ENCODE data around the gene TCF12.

The TCF12 gene

GRCh38 chr15:57227166-57227565, 308.7 kb downstream of the TCF12 start:
- DNase-seq (ENCODE audit: low spot score in 2 of 2) = no peak
- Histone ChIP-seq H3K4me3 (no peak overlapping the region), H3K9me3 (no peaks in the 10 kb centered on the region), H3K27me3 (ENCODE audit: low read depth) (no peaks in the 10 kb centered on the region), H3K4me1 (peaks cover 29% of the 10 kb centered on the region), H3K36me3 (replicated peaks) (no peaks in the 10 kb centered on the region)
- in situ Hi-C loops (cut with MboI; ENCODE audit: low sequenced_read_pairs) = no loop called here

DNA sequence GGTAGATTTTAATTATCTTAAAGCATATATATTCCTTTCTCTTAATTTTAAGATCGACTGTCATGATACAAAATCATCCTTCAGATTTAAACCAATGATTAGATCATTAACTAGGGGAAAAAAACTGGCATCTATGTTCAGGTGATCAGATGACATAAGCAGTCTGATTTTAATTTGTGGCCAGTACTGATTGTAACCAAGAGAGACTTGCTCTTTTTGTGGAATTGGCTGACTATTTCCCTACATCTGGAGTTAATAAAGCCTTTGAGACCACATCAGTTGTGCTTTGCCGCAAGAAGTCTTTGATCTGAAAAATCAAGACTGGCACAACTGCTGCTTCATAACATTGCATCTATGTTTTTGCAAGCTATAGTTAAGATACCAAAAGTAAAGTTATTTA, 309.5 kb downstream of the TCF12 start:
- Histone ChIP-seq H3K4me3 (no peak overlapping the region), H3K9me3 (no peaks in the 10 kb centered on the region), H3K36me3 (replicated peaks) (peaks cover 3% of the 10 kb centered on the region; the same call in 1 of the 2 replicates), H3K4me1 (peaks cover 25% of the 10 kb centered on the region), H3K27me3 (ENCODE audit: low read depth) (no peaks in the 10 kb centered on the region)
- in situ Hi-C loops (cut with MboI; ENCODE audit: low sequenced_read_pairs) = no loop called here
- no peak for DNase-seq (ENCODE audit: low spot score in 2 of 2)

GRCh38 chr15:57228395-57228794, 310.0 kb downstream of the TCF12 start:
- no peak overlapping the region for H3K4me3 ChIP-seq
- no peaks in the 10 kb centered on the region for H3K9me3 ChIP-seq
- H3K27me3 ChIP-seq (ENCODE audit: low read depth) = no peaks in the 10 kb centered on the region
- in situ Hi-C loops (cut with MboI; ENCODE audit: low sequenced_read_pairs) = no loop called here
- H3K36me3 ChIP-seq (replicated peaks) = peaks cover 3% of the 10 kb centered on the region; the same call in 1 of the 2 replicates
- peaks cover 20% of the 10 kb centered on the region for H3K4me1 ChIP-seq
- DNase-seq (ENCODE audit: low spot score in 2 of 2) = no peak

DNA sequence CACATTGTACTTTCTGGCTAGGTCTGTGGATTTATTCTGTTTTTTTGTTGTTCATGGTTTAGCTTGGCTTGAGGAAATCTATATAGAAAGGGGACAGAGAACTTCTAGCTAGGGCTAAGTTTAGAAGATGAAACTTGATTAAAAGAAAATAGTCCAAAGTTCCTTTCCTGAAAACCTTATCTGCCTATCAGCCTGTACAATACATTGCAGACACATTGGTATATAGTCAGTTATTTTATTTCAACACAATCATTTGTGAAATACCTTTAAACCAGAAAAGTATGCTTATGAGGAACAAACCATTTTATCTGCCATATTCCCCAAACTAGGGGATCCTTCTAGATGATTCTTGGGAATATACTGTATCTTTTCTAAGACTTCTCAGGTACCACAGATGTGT, 310.6 kb downstream of the TCF12 start:
- H3K27me3 ChIP-seq (ENCODE audit: low read depth) = no peaks in the 10 kb centered on the region
- in situ Hi-C loops (cut with MboI; ENCODE audit: low sequenced_read_pairs) = no loop called here
- H3K4me3 ChIP-seq = no peak overlapping the region
- H3K9me3 ChIP-seq = no peaks in the 10 kb centered on the region
- H3K4me1 ChIP-seq = peaks cover 20% of the 10 kb centered on the region
- DNase-seq (ENCODE audit: low spot score in 2 of 2) = no peak
- peaks cover 8% of the 10 kb centered on the region for H3K36me3 ChIP-seq (replicated peaks)

- no peak for DNase-seq (ENCODE audit: low spot score in 2 of 2)
- H3K27me3 ChIP-seq (ENCODE audit: low read depth) = no peaks in the 10 kb centered on the region
- H3K9me3 ChIP-seq = no peaks in the 10 kb centered on the region
- no peak overlapping the region for H3K4me3 ChIP-seq
- in situ Hi-C loops (cut with MboI; ENCODE audit: low sequenced_read_pairs) = no loop called here
- peaks cover 31% of the 10 kb centered on the region for H3K4me1 ChIP-seq
- peaks cover 13% of the 10 kb centered on the region for H3K36me3 ChIP-seq (replicated peaks)
Measured at GRCh38 chr15:57231559-57231958, 313.1 kb downstream of the TCF12 start.

GRCh38 chr15:57234156-57234555, 315.7 kb downstream of the TCF12 start:
- no peak for DNase-seq (ENCODE audit: low spot score in 2 of 2)
- peaks cover 13% of the 10 kb centered on the region for H3K36me3 ChIP-seq (replicated peaks)
- peaks cover 42% of the 10 kb centered on the region for H3K4me1 ChIP-seq
- in situ Hi-C loops (cut with MboI; ENCODE audit: low sequenced_read_pairs) = no loop called here
- no peaks in the 10 kb centered on the region for H3K27me3 ChIP-seq (ENCODE audit: low read depth)
- H3K4me3 ChIP-seq = no peak overlapping the region
- no peaks in the 10 kb centered on the region for H3K9me3 ChIP-seq

DNA sequence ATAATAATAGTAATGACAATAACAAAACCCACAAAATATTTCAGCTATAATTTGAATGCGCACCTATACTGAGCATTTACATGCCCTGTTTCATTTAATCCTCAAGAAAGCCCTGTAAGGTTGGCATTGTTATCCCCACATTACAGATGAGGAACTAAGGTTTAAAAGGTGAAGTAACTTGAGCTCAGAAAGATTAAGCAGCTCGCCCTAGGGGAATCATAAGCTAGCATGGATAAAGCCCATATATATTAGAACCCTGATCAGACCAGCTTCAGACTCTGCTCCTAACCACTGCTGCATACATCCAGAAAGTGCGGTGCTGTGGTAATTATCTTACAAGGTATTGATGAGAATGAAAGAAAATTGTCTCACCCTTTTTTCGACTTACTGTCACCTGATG, 316.7 kb downstream of the TCF12 start:
- peak in 1 of 2 experiments; percentile 47 for DNase-seq (ENCODE audit: low spot score in 2 of 2)
- peaks cover 13% of the 10 kb centered on the region for H3K36me3 ChIP-seq (replicated peaks)
- peaks cover 42% of the 10 kb centered on the region for H3K4me1 ChIP-seq
- H3K9me3 ChIP-seq = no peaks in the 10 kb centered on the region
- no peaks in the 10 kb centered on the region for H3K27me3 ChIP-seq (ENCODE audit: low read depth)
- in situ Hi-C loops (cut with MboI; ENCODE audit: low sequenced_read_pairs) = no loop called here
- no peak overlapping the region for H3K4me3 ChIP-seq

DNA sequence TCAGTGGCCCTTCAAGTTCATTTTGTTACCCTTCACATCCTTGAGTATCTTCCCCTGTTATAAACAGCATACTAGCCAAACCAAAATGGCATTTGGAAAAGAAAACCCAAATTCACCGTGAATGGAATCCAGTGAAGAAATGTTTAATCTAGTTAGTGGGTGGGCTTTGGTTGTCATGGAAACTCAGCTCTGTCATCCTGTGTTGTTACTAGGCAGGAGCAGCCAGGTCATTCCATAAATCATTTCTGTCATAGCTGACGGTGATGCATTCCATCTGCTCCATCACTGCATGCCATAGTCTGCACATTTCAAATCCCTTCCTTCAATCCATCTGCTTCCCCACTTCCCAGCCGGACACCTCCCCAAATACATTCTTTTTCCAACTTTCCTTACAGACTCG, 317.4 kb downstream of the TCF12 start:
- Histone ChIP-seq H3K36me3 (replicated peaks) (peaks cover 13% of the 10 kb centered on the region), H3K4me3 (no peak overlapping the region), H3K9me3 (no peaks in the 10 kb centered on the region), H3K4me1 (peaks cover 43% of the 10 kb centered on the region), H3K27me3 (ENCODE audit: low read depth) (no peaks in the 10 kb centered on the region)
- in situ Hi-C loops (cut with MboI; ENCODE audit: low sequenced_read_pairs) = no loop called here
- peak; percentile 84 to 92 for DNase-seq (ENCODE audit: low spot score in 2 of 2)

- peak; percentile 27 to 97 for DNase-seq (ENCODE audit: low spot score in 2 of 2)
- no peak overlapping the region for H3K4me3 ChIP-seq
- H3K36me3 ChIP-seq (replicated peaks) = peaks cover 13% of the 10 kb centered on the region
- H3K4me1 ChIP-seq = peaks cover 43% of the 10 kb centered on the region
- no peaks in the 10 kb centered on the region for H3K9me3 ChIP-seq
- in situ Hi-C loops (cut with MboI; ENCODE audit: low sequenced_read_pairs) = no loop called here
- no peaks in the 10 kb centered on the region for H3K27me3 ChIP-seq (ENCODE audit: low read depth)
Measured at GRCh38 chr15:57236561-57237300, 318.3 kb downstream of the TCF12 start.

GRCh38 chr15:57237301-57237642, 318.8 kb downstream of the TCF12 start:
- in situ Hi-C loops (cut with MboI; ENCODE audit: low sequenced_read_pairs) = no loop called here
- H3K27me3 ChIP-seq (ENCODE audit: low read depth) = no peaks in the 10 kb centered on the region
- no peak overlapping the region for H3K4me3 ChIP-seq
- peaks cover 13% of the 10 kb centered on the region for H3K36me3 ChIP-seq (replicated peaks)
- H3K9me3 ChIP-seq = no peaks in the 10 kb centered on the region
- peaks cover 45% of the 10 kb centered on the region for H3K4me1 ChIP-seq
- DNase-seq (ENCODE audit: low spot score in 2 of 2) = peak; percentile 82 to 99

GRCh38 chr15:57237676-57238075, 319.2 kb downstream of the TCF12 start:
- Histone ChIP-seq H3K9me3 (no peaks in the 10 kb centered on the region), H3K4me1 (peaks cover 45% of the 10 kb centered on the region), H3K4me3 (no peak overlapping the region), H3K36me3 (replicated peaks) (peaks cover 10% of the 10 kb centered on the region; the same call in 1 of the 2 replicates), H3K27me3 (ENCODE audit: low read depth) (no peaks in the 10 kb centered on the region)
- in situ Hi-C loops (cut with MboI; ENCODE audit: low sequenced_read_pairs) = no loop called here
- no peak for DNase-seq (ENCODE audit: low spot score in 2 of 2)

DNA sequence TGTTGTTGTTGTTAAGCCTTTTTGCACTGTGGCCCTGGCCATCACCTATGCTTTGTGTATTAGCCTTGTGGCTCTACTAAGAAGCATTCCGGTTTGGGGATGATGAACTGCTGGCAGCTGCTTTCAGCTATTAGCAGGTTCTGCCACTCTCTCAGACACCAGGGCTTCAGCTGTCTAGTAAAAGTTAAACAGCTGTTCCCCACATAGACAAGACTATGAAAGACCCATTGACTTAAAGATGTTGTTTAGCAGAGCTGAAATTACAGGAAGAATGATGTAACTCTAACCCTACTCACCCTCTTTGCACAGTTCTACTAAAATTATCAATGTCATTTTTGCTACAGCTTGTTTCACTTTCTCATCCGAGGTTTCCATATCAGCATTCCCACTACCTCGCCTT, 326.7 kb downstream of the TCF12 start:
- no peaks in the 10 kb centered on the region for H3K27me3 ChIP-seq (ENCODE audit: low read depth)
- H3K4me1 ChIP-seq = peaks cover 6% of the 10 kb centered on the region
- no peak for DNase-seq (ENCODE audit: low spot score in 2 of 2)
- no peaks in the 10 kb centered on the region for H3K9me3 ChIP-seq
- in situ Hi-C loops (cut with MboI; ENCODE audit: low sequenced_read_pairs) = no loop called here
- peaks cover 4% of the 10 kb centered on the region for H3K36me3 ChIP-seq (replicated peaks)
- no peak overlapping the region for H3K4me3 ChIP-seq

GRCh38 chr15:57245714-57246113, 327.3 kb downstream of the TCF12 start:
- in situ Hi-C loops (cut with MboI; ENCODE audit: low sequenced_read_pairs) = no loop called here
- no peak for DNase-seq (ENCODE audit: low spot score in 2 of 2)
- no peak overlapping the region for H3K4me3 ChIP-seq
- no peaks in the 10 kb centered on the region for H3K27me3 ChIP-seq (ENCODE audit: low read depth)
- no peaks in the 10 kb centered on the region for H3K9me3 ChIP-seq
- peaks cover 4% of the 10 kb centered on the region for H3K36me3 ChIP-seq (replicated peaks)
- peaks cover 3% of the 10 kb centered on the region; the same call in 1 of the 2 replicates for H3K4me1 ChIP-seq

- H3K27me3 ChIP-seq (ENCODE audit: low read depth) = no peaks in the 10 kb centered on the region
- H3K4me3 ChIP-seq = no peak overlapping the region
- DNase-seq (ENCODE audit: low spot score in 2 of 2) = no peak
- H3K36me3 ChIP-seq (replicated peaks) = peaks cover 6% of the 10 kb centered on the region
- no peaks in the 10 kb centered on the region for H3K9me3 ChIP-seq
- peaks cover 11% of the 10 kb centered on the region for H3K4me1 ChIP-seq
- in situ Hi-C loops (cut with MboI; ENCODE audit: low sequenced_read_pairs) = no loop called here
Measured at GRCh38 chr15:57248074-57248473, 329.6 kb downstream of the TCF12 start.

DNA sequence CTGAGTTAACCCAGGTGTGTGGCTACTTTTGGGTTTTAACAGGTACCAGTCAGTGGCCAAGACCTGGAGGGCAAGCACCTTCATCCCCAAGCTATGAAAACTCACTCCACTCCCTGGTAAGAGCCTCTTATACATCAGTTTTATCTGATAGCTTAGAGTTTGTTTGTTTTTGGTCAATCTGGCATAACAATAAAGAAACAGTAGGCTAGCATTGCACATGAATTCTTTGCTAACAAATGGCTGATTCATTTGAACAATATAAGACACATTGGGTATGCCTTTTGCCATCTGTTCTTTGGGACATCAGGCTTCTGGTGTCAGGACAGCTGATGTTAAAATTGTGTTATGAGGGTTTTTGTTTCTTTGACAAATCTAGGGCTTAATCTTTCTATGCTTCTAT, 332.9 kb downstream of the TCF12 start:
- peak; percentile 18 to 74 for DNase-seq (ENCODE audit: low spot score in 2 of 2)
- Histone ChIP-seq H3K36me3 (replicated peaks) (peaks cover 9% of the 10 kb centered on the region), H3K4me1 (peaks cover 17% of the 10 kb centered on the region), H3K27me3 (ENCODE audit: low read depth) (no peaks in the 10 kb centered on the region), H3K4me3 (no peak overlapping the region), H3K9me3 (no peaks in the 10 kb centered on the region)
- in situ Hi-C loops (cut with MboI; ENCODE audit: low sequenced_read_pairs) = no loop called here
